HCT116 (cell line): ENCODE data around the gene TMEM184B. TPM values are rescaled to one million over a fixed set of nuclear protein-coding genes. Genes with fewer than 3 reads are reported as not detected.

ENCODE experiments used
- ATAC-seq: fragments of 200-7000 bp; cut with Tn5 transposase; 2 replicates; pipeline ENCODE4 v1.9.1; 2020; ENCODE audit warnings: mild to moderate bottlenecking, moderate library complexity
- BruUV-seq: library from RNA; stranded (reverse); fragments of 400-500 nt; replicated peaks from 2 replicates; lab custom pipeline; 2021; lab: Mats Ljungman, UMichigan
- CTCF ChIA-PET: fragments of 300-600 bp; sonication (Branson Sonifier 250); formaldehyde crosslinking; loops from one replicate; lab custom pipeline; 2021; ENCODE audit warnings: antibody characterized with exemption; lab: Charles Lee
- POLR2A ChIA-PET: fragments of 300-600, 350-600 bp; sonication (Branson Sonifier 250); formaldehyde crosslinking; loops from one replicate; lab custom pipeline; 2021; ENCODE audit warnings: antibody characterized with exemption; lab: Charles Lee
- RAD21 ChIA-PET, 2 experiments: fragments of 300-600 bp; sonication (Branson Sonifier 250); formaldehyde crosslinking; loops; one replicate each; lab custom pipeline; 2023; ENCODE audit warnings: low total read pairs in 2 of 2; ENCODE audit not compliant: uncharacterized antibody in 2 of 2, unreplicated experiment in 2 of 2, low non-redundant PET in 1 of 2; lab: Charles Lee
- DNase-seq: peaks from one replicate; pipeline ENCODE4 v3.0.0-alpha.2; 2010; ENCODE audit warnings: low read depth, low spot score
- H2AFZ ChIP-seq: fragments of 200-600 bp; shearing (Covaris generic), sonication (generic); 2 replicates; pipeline ENCODE4 v1.6.1; 2017; ENCODE audit warnings: low read depth, mixed run types, mixed read lengths, antibody characterized with exemption, low read length; ENCODE audit not compliant: poor library complexity, severe bottlenecking
- H3K27ac ChIP-seq: 2 replicates; pipeline ENCODE4 v1.5.1; 2012; ENCODE audit warnings: low read depth, low read length
- H3K27me3 ChIP-seq: fragments of 200-600 bp; sonication (generic); 2 replicates; pipeline ENCODE4 v1.6.1; 2016; ENCODE audit warnings: mixed run types, low read length, mixed read lengths; ENCODE audit not compliant: insufficient read depth
- H3K36me3 ChIP-seq, 2 experiments: fragments of 200-500 bp in 1 of 2; fragments of 200-600 bp in 1 of 2; sonication (Bioruptor generic) in 1 of 2; sonication (generic) in 1 of 2; 2 replicates each; pipeline versions ENCODE4 v1.5.1 to v1.6.1; 2014 to 2016; ENCODE audit warnings: low read length in 2 of 2, inconsistent platforms in 1 of 2, mixed read lengths in 1 of 2, mixed run types in 1 of 2; ENCODE audit not compliant: insufficient read depth in 2 of 2, control insufficient read depth in 1 of 2
- H3K4me1 ChIP-seq, 2 experiments: fragments of 200-600 bp in 1 of 2; sonication (generic) in 1 of 2; 2 replicates each; pipeline versions ENCODE4 v1.5.1 to v1.6.1; 2012 to 2017; ENCODE audit warnings: low read length in 2 of 2, inconsistent platforms in 1 of 2, mild to moderate bottlenecking in 1 of 2, mixed read lengths in 1 of 2, mixed run types in 1 of 2, moderate library complexity in 1 of 2; ENCODE audit not compliant: insufficient read depth in 2 of 2, control insufficient read depth in 1 of 2
- H3K4me2 ChIP-seq: fragments of 200-600 bp; sonication (generic); 2 replicates; pipeline ENCODE4 v1.6.1; 2017; ENCODE audit warnings: mixed run types, low read length, mixed read lengths
- H3K4me3 ChIP-seq, 2 experiments: fragments of 200-600 bp in 1 of 2; sonication (generic) in 1 of 2; replicated peaks in 1 of 2; 2 replicates each; pipeline ENCODE4 v1.5.1; 2011 to 2016; ENCODE audit warnings: low read length in 2 of 2, control low read depth in 1 of 2, low read depth in 1 of 2, mild to moderate bottlenecking in 1 of 2, mixed read lengths in 1 of 2, mixed run types in 1 of 2
- H3K79me2 ChIP-seq: fragments of 200-600 bp; sonication (generic); 2 replicates; pipeline ENCODE4 v1.6.1; 2017; ENCODE audit warnings: mild to moderate bottlenecking, mixed run types, low read length, moderate library complexity, mixed read lengths; ENCODE audit not compliant: insufficient read depth
- H3K9ac ChIP-seq: fragments of 200-600 bp; sonication (generic); 2 replicates; pipeline ENCODE4 v1.6.1; 2016; ENCODE audit warnings: low read length, mixed read lengths
- H3K9me2 ChIP-seq: fragments of 200-600 bp; sonication (generic), shearing (Covaris generic); 2 replicates; pipeline ENCODE4 v1.6.1; 2017; ENCODE audit warnings: mixed run types, mild to moderate bottlenecking, moderate library complexity; ENCODE audit not compliant: insufficient read depth
- H3K9me3 ChIP-seq, 2 experiments: fragments of 200-500 bp in 1 of 2; fragments of 200-600 bp in 1 of 2; sonication (Bioruptor generic) in 1 of 2; sonication (generic) in 1 of 2; 2 replicates each; pipeline ENCODE4 v1.6.1; 2014 to 2017; ENCODE audit warnings: low read length in 2 of 2, mixed read lengths in 2 of 2, inconsistent platforms in 1 of 2, low read depth in 1 of 2, mild to moderate bottlenecking in 1 of 2, mixed run types in 1 of 2, moderate library complexity in 1 of 2; ENCODE audit not compliant: control insufficient read depth in 1 of 2, insufficient read depth in 1 of 2
- H4K20me1 ChIP-seq: fragments of 200-600 bp; sonication (generic), shearing (Covaris generic); 2 replicates; pipeline ENCODE4 v1.6.1; 2017; ENCODE audit warnings: mixed run types, mild to moderate bottlenecking, moderate library complexity; ENCODE audit not compliant: insufficient read depth
- ATF3 ChIP-seq: IDR thresholded peaks from 2 replicates; pipeline ENCODE4 v1.6.1; 2012
- CBX3 ChIP-seq: IDR thresholded peaks from 2 replicates; pipeline ENCODE4 v1.6.1; 2012; ENCODE audit warnings: low read depth
- CEBPB ChIP-seq: IDR thresholded peaks from 2 replicates; pipeline ENCODE4 v1.6.1; 2012; ENCODE audit warnings: low read depth
- CTCF ChIP-seq, 3 experiments: fragments of 200-600 bp in 1 of 3; sonication (generic) in 1 of 3; IDR thresholded peaks in 2 of 3; conservative IDR thresholded peaks in 1 of 3; 2 replicates each; pipeline ENCODE4 v1.5.1; 2012 to 2017; ENCODE audit warnings: low read depth in 2 of 3, low read length in 2 of 3, antibody characterized with exemption in 1 of 3, borderline replicate concordance in 1 of 3, control low read depth in 1 of 3, mild to moderate bottlenecking in 1 of 3, mixed read lengths in 1 of 3, mixed run types in 1 of 3, moderate library complexity in 1 of 3; ENCODE audit not compliant: insufficient read depth in 1 of 3
- EGR1 ChIP-seq: IDR thresholded peaks from 2 replicates; pipeline ENCODE4 v1.6.1; 2012; ENCODE audit warnings: low read depth
- EZH2 ChIP-seq: fragments of 200-600 bp; sonication (generic); IDR thresholded peaks from 2 replicates; pipeline ENCODE4 v1.6.1; 2017; ENCODE audit warnings: antibody characterized with exemption, mixed run types
- EZH2phosphoT487 ChIP-seq: fragments of 200-600 bp; IDR thresholded peaks from 2 replicates; pipeline ENCODE4 v1.6.1; 2018; ENCODE audit warnings: antibody characterized with exemption, borderline replicate concordance
- JUND ChIP-seq: IDR thresholded peaks from 2 replicates; pipeline ENCODE4 v1.6.1; 2012
- MAX ChIP-seq: IDR thresholded peaks from 2 replicates; pipeline ENCODE4 v1.6.1; 2012
- POLR2A ChIP-seq: IDR thresholded peaks from 2 replicates; pipeline ENCODE4 v1.7.0; 2011; ENCODE audit warnings: borderline replicate concordance; ENCODE audit not compliant: insufficient read depth, insufficient read length; ENCODE audit errors: extremely low read depth
- POLR2AphosphoS5 ChIP-seq: IDR thresholded peaks from 2 replicates; pipeline ENCODE4 v1.6.1; 2011; ENCODE audit warnings: mild to moderate bottlenecking, low read depth, low read length, moderate library complexity
- RAD21 ChIP-seq: IDR thresholded peaks from 2 replicates; pipeline ENCODE4 v1.6.1; 2012; ENCODE audit warnings: low read depth, mild to moderate bottlenecking
- SIN3A ChIP-seq: IDR thresholded peaks from 2 replicates; pipeline ENCODE4 v1.6.1; 2012; ENCODE audit warnings: low read depth
- SP1 ChIP-seq: IDR thresholded peaks from 2 replicates; pipeline ENCODE4 v1.6.1; 2012; ENCODE audit warnings: low read depth
- SRF ChIP-seq: IDR thresholded peaks from 2 replicates; pipeline ENCODE4 v1.6.1; 2012; ENCODE audit warnings: low read depth
- YY1 ChIP-seq: IDR thresholded peaks from 2 replicates; pipeline ENCODE4 v1.6.1; 2011; ENCODE audit warnings: low read length, low read depth, moderate library complexity, mild to moderate bottlenecking; ENCODE audit not compliant: insufficient replicate concordance; ENCODE audit errors: extremely low read depth
- ZBTB33 ChIP-seq: IDR thresholded peaks from 2 replicates; pipeline ENCODE4 v1.6.1; 2011; ENCODE audit warnings: mild to moderate bottlenecking, low read length, moderate library complexity; ENCODE audit not compliant: insufficient replicate concordance; ENCODE audit errors: extremely low read depth
- ZFX ChIP-seq: fragments of 450-650 bp; IDR thresholded peaks from 2 replicates; pipeline ENCODE4 v1.6.1; 2017
- ZNF274 ChIP-seq: fragments of 200-500 bp; sonication (Bioruptor generic); IDR thresholded peaks from 2 replicates; pipeline ENCODE4 v1.6.1; 2014; ENCODE audit warnings: mild to moderate bottlenecking, low read depth, low read length, inconsistent platforms
- intact Hi-C: fragments of 100-400 bp; cut with micrococcal nuclease; formaldehyde crosslinking; loops from 2 replicates; pipeline ENCODE4 v1.10.0; 2022
- total RNA-seq: library from RNA; stranded (reverse); gene quantifications from one replicate; pipeline ENCODE4 v1.2.1, GENCODE V29; 2021; ENCODE audit not compliant: unreplicated experiment
- TF ChIP-seq, protein P1 (sequence below): IDR thresholded peaks from 2 replicates; pipeline ENCODE4 v1.6.1; 2012; ENCODE audit warnings: low read depth

Gene TMEM184B
- total RNA-seq, 1 experiment from 2014 or later: 66.0 TPM

- ChIA-PET POLR2A (interaction anchor here (1.0 to 1.4 kb wide), 2 partner anchors 10 to 17 kb away, joined by 6 to 8 read pairs; partner anchors contain the start of gene MAFF), RAD21 (interaction anchor here in 1 of 2 experiments (0.6 kb wide), 1 partner anchor 122 kb away, joined by 4 read pairs; no protein-coding TSS in a partner anchor), CTCF (interaction anchor here (2.3 kb wide), 1 partner anchor 11 kb away, joined by 6 read pairs; no protein-coding TSS in a partner anchor)
- Histone ChIP-seq H3K4me2 (peak overlapping the region; percentile 70), H3K9me3 (no peaks in the 10 kb centered on the region), H3K79me2 (peaks cover 5% of the 10 kb centered on the region; the same call in 1 of the 2 replicates), H3K27ac (peak overlapping the region; percentile 79), H3K4me1 (peaks cover 28 to 55% of the 10 kb centered on the region in 2 experiments), H3K36me3 (peaks cover 0 to 13% of the 10 kb centered on the region in 2 experiments; a peak in 2 of 4 replicates), H2AFZ (no peak overlapping the region), H3K27me3 (no peaks in the 10 kb centered on the region), H3K9ac (peak overlapping the region; percentile 77), H3K4me3 (no peak overlapping the region), H4K20me1 (no peaks in the 10 kb centered on the region), H3K9me2 (no peaks in the 10 kb centered on the region)
- intact Hi-C loops: loop anchor here (5.0 to 10.0 kb wide), 2 partner anchors 98 to 105 kb away; partner anchors contain the start of genes BAIAP2L2 and CSNK1E
- BruUV-seq: no TSS peak
- TF ChIP-seq POLR2A (no peak), SP1 (no peak), SRF (no peak), ZNF274 (no peak), EZH2 (no peak), MAX (no peak), EGR1 (no peak), CTCF (IDR thresholded peaks at IDR 0.05 in 2 of 3, conservative IDR thresholded peaks at IDR 0.05 in 1 of 3; ENCODE audit: borderline replicate concordance in 1 of 3, insufficient read depth in 1 of 3, low read depth in 2 of 3, low read length in 2 of 3) (no peak), SIN3A (no peak), JUND (no peak), ATF3 (no peak), RAD21 (no peak), CEBPB (no peak), EZH2phosphoT487 (no peak), YY1 (no peak), POLR2AphosphoS5 (no peak), ZBTB33 (no peak), CBX3 (no peak), ZFX (no peak)
- TF ChIP-seq, protein P1, sequence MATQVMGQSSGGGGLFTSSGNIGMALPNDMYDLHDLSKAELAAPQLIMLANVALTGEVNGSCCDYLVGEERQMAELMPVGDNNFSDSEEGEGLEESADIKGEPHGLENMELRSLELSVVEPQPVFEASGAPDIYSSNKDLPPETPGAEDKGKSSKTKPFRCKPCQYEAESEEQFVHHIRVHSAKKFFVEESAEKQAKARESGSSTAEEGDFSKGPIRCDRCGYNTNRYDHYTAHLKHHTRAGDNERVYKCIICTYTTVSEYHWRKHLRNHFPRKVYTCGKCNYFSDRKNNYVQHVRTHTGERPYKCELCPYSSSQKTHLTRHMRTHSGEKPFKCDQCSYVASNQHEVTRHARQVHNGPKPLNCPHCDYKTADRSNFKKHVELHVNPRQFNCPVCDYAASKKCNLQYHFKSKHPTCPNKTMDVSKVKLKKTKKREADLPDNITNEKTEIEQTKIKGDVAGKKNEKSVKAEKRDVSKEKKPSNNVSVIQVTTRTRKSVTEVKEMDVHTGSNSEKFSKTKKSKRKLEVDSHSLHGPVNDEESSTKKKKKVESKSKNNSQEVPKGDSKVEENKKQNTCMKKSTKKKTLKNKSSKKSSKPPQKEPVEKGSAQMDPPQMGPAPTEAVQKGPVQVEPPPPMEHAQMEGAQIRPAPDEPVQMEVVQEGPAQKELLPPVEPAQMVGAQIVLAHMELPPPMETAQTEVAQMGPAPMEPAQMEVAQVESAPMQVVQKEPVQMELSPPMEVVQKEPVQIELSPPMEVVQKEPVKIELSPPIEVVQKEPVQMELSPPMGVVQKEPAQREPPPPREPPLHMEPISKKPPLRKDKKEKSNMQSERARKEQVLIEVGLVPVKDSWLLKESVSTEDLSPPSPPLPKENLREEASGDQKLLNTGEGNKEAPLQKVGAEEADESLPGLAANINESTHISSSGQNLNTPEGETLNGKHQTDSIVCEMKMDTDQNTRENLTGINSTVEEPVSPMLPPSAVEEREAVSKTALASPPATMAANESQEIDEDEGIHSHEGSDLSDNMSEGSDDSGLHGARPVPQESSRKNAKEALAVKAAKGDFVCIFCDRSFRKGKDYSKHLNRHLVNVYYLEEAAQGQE: no peak
- DNase-seq (no peak), ATAC-seq (no peak)
Measured at GRCh38 chr22:38219632-38220031, 53.2 kb downstream of the TMEM184B start.
